Measurements from ENCODE around the gene CMIP. TPM values are rescaled to one million over a fixed set of nuclear protein-coding genes. Genes with fewer than 3 reads are reported as not detected.

The CMIP gene
- total RNA-seq, 2 donors from 2014 or later: 28.5 to 57.5 TPM

DNA sequence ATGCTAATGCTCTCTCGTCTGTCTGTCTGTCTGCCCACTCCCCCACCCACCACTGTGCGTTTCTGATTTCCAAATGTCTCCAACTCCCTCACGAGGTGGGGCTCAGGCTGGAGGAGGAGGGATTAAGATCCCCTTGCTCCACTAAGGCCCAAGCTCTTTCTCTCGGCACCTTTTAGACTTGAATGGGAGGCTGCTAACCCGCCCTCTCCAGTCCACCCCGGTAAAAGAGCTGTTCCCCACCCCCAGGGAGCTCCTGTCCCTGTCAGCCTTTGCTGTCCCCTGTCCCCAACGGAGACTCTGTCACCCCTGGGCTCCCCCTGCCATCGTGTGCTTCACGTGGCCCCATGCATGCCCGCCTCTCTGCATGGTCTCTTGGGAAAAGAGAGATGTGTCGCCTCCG is 266.0 kb downstream of the CMIP start:
- H3K27me3 Mint-ChIP-seq: no peaks in the 10 kb centered on the region
- H3K4me1 Mint-ChIP-seq: peaks cover 12% of the 10 kb centered on the region
- peaks cover 30% of the 10 kb centered on the region for H3K36me3 Mint-ChIP-seq (ENCODE audit: low read depth)
- no peak for ATAC-seq (replicated peaks)
- H3K4me3 Mint-ChIP-seq: no peak overlapping the region
- no peak overlapping the region for H3K27ac Mint-ChIP-seq
- no peaks in the 10 kb centered on the region for H3K9me3 Mint-ChIP-seq

DNA sequence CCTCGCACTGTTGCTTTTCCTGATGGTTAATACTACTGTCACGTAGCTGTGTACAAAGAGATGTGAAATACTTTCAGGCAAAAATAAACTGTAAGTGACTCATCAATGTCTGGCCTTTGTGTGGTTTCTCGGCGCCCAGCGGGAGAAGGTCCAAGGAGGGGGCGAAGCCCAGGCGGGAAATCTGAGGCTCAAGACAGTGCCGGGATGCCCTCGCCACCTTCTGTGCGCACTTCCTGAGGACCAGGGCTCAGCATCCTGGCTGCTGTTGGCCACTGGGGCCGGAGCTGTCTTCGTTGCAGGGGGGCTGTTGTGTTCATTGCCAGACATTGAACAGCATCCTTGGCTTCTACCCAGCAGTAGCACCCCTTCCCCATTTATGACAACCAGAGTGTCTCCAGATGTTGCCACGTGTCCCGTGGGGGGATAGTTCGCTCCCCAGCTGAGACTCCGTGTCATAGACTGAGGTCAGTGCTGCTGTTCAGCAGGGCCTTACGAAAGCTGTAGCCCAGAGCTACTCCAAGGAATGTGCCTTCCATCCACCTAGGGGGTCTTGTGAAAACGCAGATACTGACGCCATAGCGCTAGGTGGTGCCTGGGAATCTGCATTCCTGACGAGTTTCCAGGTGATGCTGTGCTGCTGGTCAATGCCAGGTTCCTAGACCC is 267.2 kb downstream of the CMIP start:
- no peak for ATAC-seq (replicated peaks)
- Mint-ChIP-seq H3K4me1 (peaks cover 24% of the 10 kb centered on the region), H3K4me3 (no peak overlapping the region), H3K27ac (peak overlapping the region; percentile 50), H3K36me3 (ENCODE audit: low read depth) (peaks cover 22% of the 10 kb centered on the region), H3K9me3 (no peaks in the 10 kb centered on the region), H3K27me3 (no peaks in the 10 kb centered on the region)

DNA sequence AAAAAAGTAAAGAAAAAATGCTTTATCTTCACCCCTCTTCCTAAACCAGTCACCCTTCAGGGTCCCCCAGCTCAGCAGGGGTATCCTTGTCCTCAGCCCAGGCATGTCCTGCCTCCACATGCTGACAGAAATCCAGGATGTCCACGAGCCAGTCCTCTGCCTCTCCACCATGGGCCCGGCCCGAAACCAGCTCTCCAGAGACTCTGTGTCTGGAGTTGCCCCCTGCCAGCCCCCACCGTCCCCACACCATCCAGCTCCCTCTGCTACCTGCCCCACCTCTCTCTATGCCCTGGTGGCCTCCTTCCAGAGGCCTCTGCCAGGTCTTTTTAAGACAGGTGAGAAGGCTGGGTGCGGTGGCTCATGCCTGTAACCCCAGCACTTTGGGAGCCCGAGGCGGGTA is 268.1 kb downstream of the CMIP start:
- no peak for ATAC-seq (replicated peaks)
- H3K4me1 Mint-ChIP-seq: peaks cover 28% of the 10 kb centered on the region
- no peaks in the 10 kb centered on the region for H3K27me3 Mint-ChIP-seq
- no peak overlapping the region for H3K4me3 Mint-ChIP-seq
- no peak overlapping the region for H3K27ac Mint-ChIP-seq
- H3K36me3 Mint-ChIP-seq (ENCODE audit: low read depth): peaks cover 13% of the 10 kb centered on the region
- no peaks in the 10 kb centered on the region for H3K9me3 Mint-ChIP-seq

DNA sequence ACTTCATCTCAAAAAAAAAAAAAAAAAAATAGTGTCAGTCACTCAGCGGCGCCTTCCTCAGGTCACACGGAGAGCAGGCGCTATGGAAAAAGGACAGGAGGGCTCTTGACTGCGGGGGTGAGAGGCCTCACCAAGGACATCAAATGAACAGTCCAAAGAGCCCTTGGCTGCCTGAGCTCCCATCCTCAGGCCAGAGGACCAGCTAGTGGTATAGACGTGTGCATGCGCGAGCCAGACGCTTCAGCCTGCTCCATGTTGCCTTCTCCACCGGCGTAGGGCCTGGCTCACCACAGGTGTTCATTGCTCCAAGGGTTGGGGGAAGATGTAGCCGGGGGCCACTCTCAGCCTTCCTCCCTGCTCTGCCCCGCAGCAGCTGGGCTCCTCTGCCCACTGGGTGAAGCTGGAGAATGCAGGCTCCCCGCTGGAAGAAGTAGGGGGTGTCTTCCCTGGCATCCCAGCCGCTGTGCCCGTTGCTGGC is 268.7 kb downstream of the CMIP start:
- Mint-ChIP-seq H3K4me3 (no peak overlapping the region), H3K27me3 (no peaks in the 10 kb centered on the region), H3K27ac (no peak overlapping the region), H3K4me1 (peaks cover 32% of the 10 kb centered on the region), H3K36me3 (ENCODE audit: low read depth) (peaks cover 8% of the 10 kb centered on the region), H3K9me3 (no peaks in the 10 kb centered on the region)
- no peak for ATAC-seq (replicated peaks)

DNA sequence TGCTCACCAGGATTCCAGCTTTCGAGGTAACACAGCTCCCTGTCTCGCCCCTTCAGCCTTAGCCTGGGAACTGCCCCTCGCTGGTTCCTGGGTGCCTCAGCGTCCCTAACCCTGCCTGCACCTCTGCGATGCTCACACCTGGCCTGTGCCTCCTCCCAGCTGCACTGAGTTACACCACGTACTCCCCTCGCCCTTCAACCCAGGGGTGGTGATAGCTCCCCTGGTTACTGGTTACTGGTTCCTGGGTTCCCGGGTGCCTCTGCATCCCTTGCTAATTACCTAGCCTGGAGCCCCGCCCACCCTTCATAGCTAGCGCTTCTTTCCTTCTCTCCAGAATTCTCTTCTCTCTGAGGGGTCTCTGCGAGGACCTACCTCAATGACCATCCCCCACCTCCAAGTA is 269.2 kb downstream of the CMIP start:
- Mint-ChIP-seq H3K27me3 (no peaks in the 10 kb centered on the region), H3K4me3 (no peak overlapping the region), H3K4me1 (peaks cover 32% of the 10 kb centered on the region), H3K9me3 (no peaks in the 10 kb centered on the region), H3K27ac (no peak overlapping the region), H3K36me3 (ENCODE audit: low read depth) (peaks cover 4% of the 10 kb centered on the region)
- no peak for ATAC-seq (replicated peaks)

DNA sequence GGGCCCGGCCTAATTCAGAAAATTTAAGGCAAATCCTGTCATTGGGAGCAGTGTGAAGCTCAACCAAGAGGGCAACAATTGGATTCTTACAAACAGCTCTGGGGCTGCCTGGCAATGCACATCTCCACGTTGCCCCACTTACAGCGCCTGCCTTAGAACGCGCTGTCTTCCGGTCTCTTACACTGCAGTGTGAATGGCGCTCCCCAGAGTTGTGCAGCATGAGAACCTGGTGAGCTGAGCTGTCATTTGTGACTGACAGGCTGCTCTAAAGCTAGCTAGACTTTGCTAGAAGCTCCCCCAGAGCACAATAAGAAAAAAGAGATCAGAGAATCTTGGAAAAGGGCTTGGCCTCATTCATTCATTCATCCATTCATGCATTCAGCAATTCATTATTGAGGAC is 270.0 kb downstream of the CMIP start:
- Mint-ChIP-seq H3K27me3 (no peaks in the 10 kb centered on the region), H3K9me3 (no peaks in the 10 kb centered on the region), H3K36me3 (ENCODE audit: low read depth) (no peaks in the 10 kb centered on the region), H3K27ac (peak overlapping the region; percentile 79), H3K4me1 (peaks cover 35% of the 10 kb centered on the region), H3K4me3 (peak overlapping the region; percentile 76)
- no peak for ATAC-seq (replicated peaks)

DNA sequence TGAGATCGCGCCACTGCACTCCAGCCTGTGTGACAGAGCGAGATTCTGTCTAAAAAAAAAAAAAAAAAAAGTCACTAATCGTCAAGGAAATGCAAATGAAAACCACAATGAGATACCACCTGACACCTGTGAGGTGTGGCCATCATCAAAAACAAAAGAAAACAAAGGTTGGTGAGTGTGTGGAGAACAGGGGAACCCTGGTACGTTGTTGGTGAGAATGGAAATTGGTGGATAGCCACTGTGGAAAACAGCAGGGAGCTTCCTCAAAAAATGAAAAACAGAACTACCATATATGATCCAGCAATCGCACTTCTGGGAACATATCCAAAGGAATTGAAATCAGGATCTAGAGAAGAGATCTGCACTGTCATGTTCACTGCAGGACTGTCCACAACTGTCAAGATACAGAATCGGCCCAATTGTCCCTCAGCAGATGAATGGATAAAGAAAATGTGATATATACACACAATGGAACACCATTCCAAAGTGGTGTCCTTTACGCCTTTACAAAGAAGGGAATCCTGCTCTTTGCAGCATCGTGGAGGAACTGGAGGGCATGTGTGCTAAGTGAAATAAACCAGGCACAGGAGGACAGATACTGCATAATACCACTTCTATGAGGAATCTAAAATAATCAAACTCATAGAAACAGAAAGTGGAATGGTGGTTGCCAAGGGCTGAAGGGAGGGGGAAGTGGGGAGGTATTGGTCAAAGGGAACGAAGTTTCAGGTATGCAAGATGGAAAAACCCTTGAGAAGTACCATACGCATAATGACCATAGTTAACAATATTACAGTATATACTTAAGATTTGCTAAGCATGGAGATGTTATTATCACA is 271.0 kb downstream of the CMIP start:
- Mint-ChIP-seq H3K4me3 (peak overlapping the region; percentile 76), H3K9me3 (no peaks in the 10 kb centered on the region), H3K27ac (peak overlapping the region; percentile 79), H3K27me3 (no peaks in the 10 kb centered on the region), H3K36me3 (ENCODE audit: low read depth) (no peaks in the 10 kb centered on the region), H3K4me1 (peaks cover 36% of the 10 kb centered on the region)
- ATAC-seq (replicated peaks): peak; percentile 41

DNA sequence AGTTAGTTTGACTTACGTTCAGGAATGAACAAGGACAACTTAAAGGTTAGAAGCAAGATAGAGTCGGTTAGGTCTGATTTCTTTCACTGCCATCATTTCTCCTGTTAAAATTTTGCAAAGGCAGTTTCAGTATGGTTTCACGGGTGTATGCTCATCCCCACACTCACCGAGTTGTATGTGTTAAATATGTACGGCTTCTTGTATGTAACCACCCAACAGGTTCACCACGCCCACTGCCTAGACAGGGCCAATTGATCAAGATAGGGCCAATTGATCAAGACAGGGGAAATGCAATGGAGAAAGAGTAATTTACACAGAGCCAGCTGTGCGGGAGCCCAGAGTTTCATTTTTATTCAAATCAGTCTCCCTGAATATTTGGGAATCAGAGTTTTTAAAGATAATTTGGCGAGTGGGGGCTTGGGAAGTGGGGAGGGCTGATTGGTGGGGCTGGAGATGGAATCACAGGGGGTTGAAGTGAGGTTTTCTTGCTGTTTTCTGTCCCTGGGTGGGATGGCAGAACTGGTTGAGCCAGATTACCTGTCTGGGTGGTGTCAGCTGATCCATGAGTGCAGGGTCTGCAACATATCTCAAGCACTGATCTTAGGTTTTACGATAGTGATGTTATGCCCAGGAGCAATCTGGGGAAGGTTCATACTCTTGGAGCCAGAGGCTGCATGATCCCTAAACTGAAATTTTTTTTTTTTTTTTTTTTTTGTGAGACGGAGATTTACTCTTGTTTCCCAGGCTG is 272.0 kb downstream of the CMIP start:
- Mint-ChIP-seq H3K9me3 (no peaks in the 10 kb centered on the region), H3K4me3 (peak overlapping the region; percentile 76), H3K27ac (peak overlapping the region; percentile 79), H3K27me3 (no peaks in the 10 kb centered on the region), H3K36me3 (ENCODE audit: low read depth) (no peaks in the 10 kb centered on the region), H3K4me1 (peaks cover 32% of the 10 kb centered on the region)
- ATAC-seq (replicated peaks): peak; percentile 59

DNA sequence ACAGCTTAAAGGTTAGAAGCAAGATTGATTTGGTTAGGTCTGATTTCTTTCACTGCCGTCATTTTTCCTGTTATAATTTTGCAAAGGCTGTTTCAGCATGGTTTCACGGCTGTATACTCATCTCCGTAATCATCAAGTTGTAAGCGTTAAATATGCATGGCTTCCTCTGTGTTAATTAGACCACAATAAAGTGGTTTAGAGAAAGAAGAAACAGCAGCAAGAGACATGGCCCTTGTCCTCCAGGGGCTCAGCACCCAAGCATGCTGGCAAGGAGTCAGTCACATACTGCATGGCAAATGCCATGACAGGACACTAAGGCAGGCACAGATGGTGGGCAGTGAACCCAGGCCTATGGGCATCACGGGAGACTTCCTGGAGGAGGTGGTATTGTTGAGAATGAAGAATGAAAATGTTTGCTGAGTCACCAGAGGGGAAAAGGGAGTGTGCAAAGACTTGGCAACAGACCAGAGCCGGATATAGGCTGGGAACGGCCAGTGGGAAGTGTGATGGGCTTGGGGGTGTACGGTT is 273.1 kb downstream of the CMIP start:
- peak; percentile 51 for ATAC-seq (replicated peaks)
- Mint-ChIP-seq H3K9me3 (no peaks in the 10 kb centered on the region), H3K27ac (peak overlapping the region; percentile 84)

DNA sequence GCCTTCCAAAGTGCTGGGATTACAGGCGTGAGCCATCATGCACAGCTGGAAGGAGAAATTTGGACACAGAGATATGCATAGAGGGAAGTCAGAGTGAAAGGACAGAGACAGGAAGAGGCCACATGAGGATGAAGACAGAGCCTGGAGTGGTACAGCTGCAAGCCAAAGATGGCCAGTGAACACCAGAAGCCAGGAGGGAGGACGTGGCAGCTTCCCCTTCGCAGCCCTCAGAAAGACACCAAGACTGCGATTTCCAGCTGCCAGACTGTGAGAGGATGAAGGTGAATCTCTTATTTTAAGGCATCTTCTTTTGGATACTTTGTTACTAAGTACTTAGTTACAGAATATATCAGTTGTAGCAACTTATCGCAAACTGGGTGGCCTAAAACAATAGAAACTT is 274.0 kb downstream of the CMIP start:
- no peaks in the 10 kb centered on the region for H3K27me3 Mint-ChIP-seq
- peaks cover 30% of the 10 kb centered on the region for H3K4me1 Mint-ChIP-seq
- H3K36me3 Mint-ChIP-seq (ENCODE audit: low read depth): no peaks in the 10 kb centered on the region
- ATAC-seq (replicated peaks): peak; percentile 7
- peak overlapping the region; percentile 84 for H3K27ac Mint-ChIP-seq
- H3K9me3 Mint-ChIP-seq: no peaks in the 10 kb centered on the region
- peak overlapping the region; percentile 76 for H3K4me3 Mint-ChIP-seq

More for the DNA sequence above, 273.1 kb downstream of the CMIP start:
- Mint-ChIP-seq H3K4me3 (peak overlapping the region; percentile 76), H3K36me3 (ENCODE audit: low read depth) (no peaks in the 10 kb centered on the region), H3K27me3 (no peaks in the 10 kb centered on the region), H3K4me1 (peaks cover 30% of the 10 kb centered on the region)

DNA sequence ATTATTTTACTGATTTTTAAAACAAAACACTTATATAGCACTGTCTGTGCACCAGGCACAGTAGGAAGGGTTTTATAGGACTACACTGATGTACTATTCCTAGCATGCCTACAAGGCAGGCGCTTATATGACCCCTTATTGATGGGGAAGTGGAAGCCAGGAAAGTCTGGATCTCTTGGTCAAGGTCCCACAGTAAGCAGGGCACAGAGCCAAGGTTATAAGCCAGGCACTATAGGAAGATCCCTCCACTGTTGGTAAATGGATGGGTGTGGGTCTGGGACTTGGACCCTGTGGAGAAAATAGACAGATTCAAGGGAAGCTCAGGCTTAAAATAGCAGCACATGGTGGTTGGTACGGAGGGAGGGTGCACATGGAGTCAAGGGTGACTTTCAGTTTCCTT is 275.4 kb downstream of the CMIP start:
- Mint-ChIP-seq H3K36me3 (ENCODE audit: low read depth) (no peaks in the 10 kb centered on the region), H3K27ac (no peak overlapping the region), H3K4me3 (peak overlapping the region; percentile 76)

DNA sequence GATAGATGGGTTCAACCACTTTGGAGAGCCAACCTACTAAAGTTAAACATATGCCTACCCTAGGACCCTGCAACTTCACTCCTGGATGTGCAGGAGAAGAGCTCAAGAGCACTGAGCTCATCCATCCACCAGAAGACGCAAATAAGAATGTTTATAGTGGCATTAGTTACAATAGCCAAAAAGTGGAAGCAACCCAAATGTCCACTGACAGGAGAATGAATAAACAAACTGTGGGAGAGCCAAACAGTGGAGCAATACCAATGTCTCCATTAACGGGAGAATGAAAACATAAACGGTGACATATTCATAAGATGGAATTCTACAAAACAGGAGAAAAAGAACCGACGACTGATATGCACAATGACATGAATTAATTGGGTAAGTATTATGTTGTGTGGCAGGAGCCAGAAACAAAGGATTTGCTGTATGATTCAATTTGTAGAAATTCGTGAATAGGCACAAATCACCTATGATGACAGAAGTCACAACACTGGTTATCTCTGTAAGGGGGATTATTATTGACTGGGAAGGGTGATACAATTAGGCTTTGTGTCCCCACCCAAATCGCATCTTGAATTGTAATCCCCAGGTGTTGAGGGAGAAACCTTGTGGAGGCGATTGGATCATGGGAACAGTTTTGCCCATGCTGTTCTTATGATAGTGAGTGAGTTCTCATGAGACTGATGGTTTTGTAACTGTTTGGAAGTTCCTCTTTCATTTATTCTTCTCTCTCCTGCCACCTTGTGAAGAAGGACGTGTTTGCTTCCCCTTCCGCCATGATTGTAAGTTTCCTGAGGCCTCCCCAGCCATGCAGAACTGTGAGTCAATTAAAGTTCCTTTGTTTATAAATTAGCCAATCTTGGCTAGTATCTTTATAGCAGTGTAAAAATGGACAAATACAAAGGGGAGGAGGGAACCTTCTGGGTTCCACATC is 276.6 kb downstream of the CMIP start:
- Mint-ChIP-seq H3K27ac (no peak overlapping the region), H3K4me3 (no peak overlapping the region), H3K9me3 (no peaks in the 10 kb centered on the region), H3K4me1 (peaks cover 18% of the 10 kb centered on the region), H3K27me3 (no peaks in the 10 kb centered on the region), H3K36me3 (ENCODE audit: low read depth) (no peaks in the 10 kb centered on the region)
- no peak for ATAC-seq (replicated peaks)

More for the DNA sequence above, 275.4 kb downstream of the CMIP start:
- no peak for ATAC-seq (replicated peaks)
- H3K9me3 Mint-ChIP-seq: no peaks in the 10 kb centered on the region
- H3K4me1 Mint-ChIP-seq: peaks cover 30% of the 10 kb centered on the region
- H3K27me3 Mint-ChIP-seq: no peaks in the 10 kb centered on the region

DNA sequence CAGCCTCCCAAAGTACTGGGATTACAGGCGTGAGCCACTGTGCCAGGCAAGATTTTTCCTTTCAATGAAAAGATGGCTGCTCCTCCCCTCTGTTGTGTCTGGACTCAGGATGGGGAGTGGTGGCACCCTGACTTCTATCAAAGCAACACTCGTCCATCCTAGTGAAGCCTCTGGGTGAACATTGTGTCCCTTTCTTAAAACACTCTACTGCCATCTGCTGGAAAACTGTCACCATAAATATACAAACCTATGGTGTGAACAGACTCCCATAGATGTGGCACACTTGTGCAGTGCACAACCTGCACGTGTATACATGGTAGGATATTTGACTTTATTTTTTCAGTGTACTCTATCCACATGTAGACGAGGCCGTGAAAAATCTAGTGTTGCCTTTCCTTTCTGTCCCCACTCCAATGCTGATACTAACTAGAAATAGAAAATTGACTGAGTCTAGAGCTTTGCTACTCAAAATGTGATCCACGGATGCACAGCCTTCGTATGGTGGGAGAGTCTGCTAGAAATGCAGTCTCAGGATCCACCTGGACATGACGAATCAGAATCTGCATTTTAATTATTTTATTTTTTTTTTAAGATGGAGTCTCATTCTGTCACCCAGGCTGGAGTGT is 278.6 kb downstream of the CMIP start:
- Mint-ChIP-seq H3K4me3 (no peak overlapping the region), H3K9me3 (no peaks in the 10 kb centered on the region), H3K36me3 (ENCODE audit: low read depth) (no peaks in the 10 kb centered on the region), H3K27me3 (no peaks in the 10 kb centered on the region), H3K4me1 (peaks cover 4% of the 10 kb centered on the region), H3K27ac (no peak overlapping the region)
- peak; percentile 76 for ATAC-seq (replicated peaks)
